OCI-LY3 (cell line): ENCODE data around the gene NACAD.

Experiments
- EZH2phosphoT487 ChIP-seq: fragments of 200-600 bp; shearing (Covaris generic); IDR thresholded peaks from 2 replicates; pipeline ENCODE4 v1.6.1; 2018; ENCODE audit warnings: antibody characterized with exemption, mixed run types, low read depth
- TF ChIP-seq, protein P1 (sequence below): fragments of 200-600, 300-600 bp; sonication (generic); IDR thresholded peaks from 2 replicates; pipeline ENCODE4 v1.5.1; 2014; ENCODE audit warnings: antibody characterized with exemption, low read length, low read depth

DNA sequence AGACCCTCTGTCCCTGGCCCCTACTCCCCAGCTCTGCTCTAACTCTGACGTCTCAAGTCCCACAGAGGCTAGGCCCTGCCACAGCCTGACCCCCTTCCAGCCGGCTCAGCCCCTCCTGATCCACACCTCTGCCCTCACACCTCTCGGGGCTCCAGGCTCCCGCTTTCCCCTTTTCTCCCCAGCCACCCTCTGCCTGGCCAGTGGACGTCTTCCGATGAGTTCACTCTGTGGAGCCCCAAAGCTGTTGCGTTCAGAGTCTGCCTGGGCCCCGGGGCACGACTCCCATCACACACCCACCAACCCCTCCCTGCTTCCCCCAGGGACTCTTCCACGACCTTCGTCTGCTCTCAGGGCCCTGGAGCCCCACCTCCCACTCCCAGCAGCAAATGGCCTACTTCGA, 41.1 kb upstream of the NACAD start:
- TF ChIP-seq, protein P1, sequence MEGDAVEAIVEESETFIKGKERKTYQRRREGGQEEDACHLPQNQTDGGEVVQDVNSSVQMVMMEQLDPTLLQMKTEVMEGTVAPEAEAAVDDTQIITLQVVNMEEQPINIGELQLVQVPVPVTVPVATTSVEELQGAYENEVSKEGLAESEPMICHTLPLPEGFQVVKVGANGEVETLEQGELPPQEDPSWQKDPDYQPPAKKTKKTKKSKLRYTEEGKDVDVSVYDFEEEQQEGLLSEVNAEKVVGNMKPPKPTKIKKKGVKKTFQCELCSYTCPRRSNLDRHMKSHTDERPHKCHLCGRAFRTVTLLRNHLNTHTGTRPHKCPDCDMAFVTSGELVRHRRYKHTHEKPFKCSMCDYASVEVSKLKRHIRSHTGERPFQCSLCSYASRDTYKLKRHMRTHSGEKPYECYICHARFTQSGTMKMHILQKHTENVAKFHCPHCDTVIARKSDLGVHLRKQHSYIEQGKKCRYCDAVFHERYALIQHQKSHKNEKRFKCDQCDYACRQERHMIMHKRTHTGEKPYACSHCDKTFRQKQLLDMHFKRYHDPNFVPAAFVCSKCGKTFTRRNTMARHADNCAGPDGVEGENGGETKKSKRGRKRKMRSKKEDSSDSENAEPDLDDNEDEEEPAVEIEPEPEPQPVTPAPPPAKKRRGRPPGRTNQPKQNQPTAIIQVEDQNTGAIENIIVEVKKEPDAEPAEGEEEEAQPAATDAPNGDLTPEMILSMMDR = no peak
- no peak for TF ChIP-seq EZH2phosphoT487
